ENCODE data around the gene COQ10A.
A peak's percentile ranks its signal among the peaks of the same experiment; 100 is the strongest.
"Not testable (repeated sequence)": the region's sequence is repeated elsewhere in the genome, so short reads cannot be mapped to it uniquely, and the experiment has no call there.

The COQ10A gene

GRCh38 chr12:56282579-56282978, 15.8 kb downstream of the COQ10A start:
- FAIRE-seq, result no peak

GRCh38 chr12:56284263-56284662, 17.5 kb downstream of the COQ10A start:
- FAIRE-seq, result not testable (repeated sequence)

- no peak for FAIRE-seq
These were observed 19.5 kb downstream of the COQ10A start for GRCh38 chr12:56286044-56286830.

- FAIRE-seq, result no peak
These were observed 22.1 kb downstream of the COQ10A start for GRCh38 chr12:56288705-56289387.

- FAIRE-seq, result no peak
These were observed 27.1 kb downstream of the COQ10A start for GRCh38 chr12:56293795-56294194.

- no peak for FAIRE-seq
These were observed 29.6 kb downstream of the COQ10A start for GRCh38 chr12:56296295-56296694.

- no peak for FAIRE-seq
These were observed 30.7 kb downstream of the COQ10A start for GRCh38 chr12:56297400-56297799.

- no peak for FAIRE-seq
These were observed 32.1 kb downstream of the COQ10A start for GRCh38 chr12:56298828-56299227.

- FAIRE-seq, result no peak
These were observed 32.6 kb downstream of the COQ10A start for GRCh38 chr12:56299308-56299852.

GRCh38 chr12:56299853-56300643, 33.3 kb downstream of the COQ10A start, which contains the start of gene CS:
TSS of gene CS (minus strand) at chr12:56300330. CDS start at chr12:56300201, 129 bp downstream.
- FAIRE-seq, result peak; percentile 78

GRCh38 chr12:56300644-56301464, 34.1 kb downstream of the COQ10A start:
- FAIRE-seq, result no peak

GRCh38 chr12:56304276-56304675, 37.5 kb downstream of the COQ10A start:
- no peak for FAIRE-seq

GRCh38 chr12:56304872-56305590, 38.3 kb downstream of the COQ10A start:
- FAIRE-seq, result no peak

- no peak for FAIRE-seq
These were observed 40.7 kb downstream of the COQ10A start for GRCh38 chr12:56307221-56307965.

GRCh38 chr12:56308714-56309113, 42.0 kb downstream of the COQ10A start:
- no peak for FAIRE-seq

- no peak for FAIRE-seq
These were observed 44.3 kb downstream of the COQ10A start for GRCh38 chr12:56311003-56311402.

GRCh38 chr12:56315249-56315621, 48.5 kb downstream of the COQ10A start:
- no peak for FAIRE-seq

- FAIRE-seq, result peak; percentile 42
These were observed 49.1 kb downstream of the COQ10A start, which contains the start of gene CNPY2 for GRCh38 chr12:56315622-56316473. TSS of gene CNPY2 (minus strand) at chr12:56315988. CDS start at chr12:56315217, 771 bp downstream.

- FAIRE-seq, result no peak
These were observed 50.9 kb downstream of the COQ10A start for GRCh38 chr12:56317675-56318074.
